Measurements from ENCODE around the gene MERTK.

GRCh38 chr2:111977240-111977639, 78.8 kb downstream of the MERTK start:
- no peak for TF ChIP-seq EP300 (IDR thresholded peaks at IDR 0.05)
- TF ChIP-seq POLR2A (IDR thresholded peaks at IDR 0.05): no peak
- TF ChIP-seq CTCF (IDR thresholded peaks at IDR 0.05): no peak
- TF ChIP-seq POLR2AphosphoS5 (IDR thresholded peaks at IDR 0.05): no peak

Measured in gastroesophageal sphincter (tissue), 3 donors.